Osteoblast (primary cell): ENCODE data around the gene MCM8. TPM values are rescaled to one million over a fixed set of nuclear protein-coding genes. Genes with fewer than 3 reads are reported as not detected.

Source experiments
- DNase-seq: peaks from one replicate; pipeline ENCODE4 v3.0.0; 2011; ENCODE audit warnings: low spot score, mixed read lengths; ENCODE audit not compliant: insufficient read length; ENCODE audit errors: missing footprints
- H2AFZ ChIP-seq: 2 replicates; pipeline ENCODE4 v1.6.0; 2011; ENCODE audit warnings: mild to moderate bottlenecking, low read length
- H3K27ac ChIP-seq: 2 replicates; pipeline ENCODE4 v1.5.1; 2011; ENCODE audit warnings: mild to moderate bottlenecking, low read depth, low read length, moderate library complexity
- H3K27me3 ChIP-seq: 2 replicates; pipeline ENCODE4 v1.6.0; 2012; ENCODE audit warnings: mild to moderate bottlenecking, control low read depth, inconsistent platforms, low read length, moderate library complexity; ENCODE audit not compliant: insufficient read depth
- H3K36me3 ChIP-seq: 2 replicates; pipeline ENCODE4 v1.5.1; 2011; ENCODE audit warnings: mild to moderate bottlenecking, low read length, control low read depth, moderate library complexity; ENCODE audit not compliant: insufficient read depth
- H3K4me1 ChIP-seq: 2 replicates; pipeline ENCODE4 v1.5.1; 2011; ENCODE audit warnings: mild to moderate bottlenecking, low read length, control low read depth, moderate library complexity; ENCODE audit not compliant: insufficient read depth
- H3K4me2 ChIP-seq: 2 replicates; pipeline ENCODE4 v1.6.0; 2011; ENCODE audit warnings: mild to moderate bottlenecking, low read length; ENCODE audit not compliant: insufficient read depth
- H3K4me3 ChIP-seq: fragments of 200-600 bp; sonication (generic); 3 replicates; pipeline ENCODE4 v1.5.1; 2012; ENCODE audit warnings: mild to moderate bottlenecking, low read length, inconsistent platforms; ENCODE audit not compliant: insufficient read depth
- H3K79me2 ChIP-seq: 2 replicates; pipeline ENCODE4 v1.6.0; 2012; ENCODE audit warnings: mild to moderate bottlenecking, low read length, control low read depth, inconsistent platforms; ENCODE audit not compliant: insufficient read depth
- H3K9me3 ChIP-seq: 2 replicates; pipeline ENCODE4 v1.5.1; 2011; ENCODE audit warnings: low read depth, low read length, control low read depth
- H4K20me1 ChIP-seq: 2 replicates; pipeline ENCODE4 v1.6.0; 2012; ENCODE audit warnings: mild to moderate bottlenecking, low read length, control low read depth; ENCODE audit not compliant: insufficient read depth
- CTCF ChIP-seq: IDR thresholded peaks from 2 replicates; pipeline ENCODE4 v1.5.1; 2011; ENCODE audit warnings: mild to moderate bottlenecking, low read depth, low read length, moderate library complexity; ENCODE audit errors: extremely low read depth
- total RNA-seq: library from RNA; depleted of rRNA; stranded (reverse); fragments of >200 nt; gene quantifications from 2 replicates; pipeline ENCODE4 v1.2.3, GENCODE V29; 2012

Gene MCM8
- total RNA-seq, 1 donor, result 3.3 TPM

DNA sequence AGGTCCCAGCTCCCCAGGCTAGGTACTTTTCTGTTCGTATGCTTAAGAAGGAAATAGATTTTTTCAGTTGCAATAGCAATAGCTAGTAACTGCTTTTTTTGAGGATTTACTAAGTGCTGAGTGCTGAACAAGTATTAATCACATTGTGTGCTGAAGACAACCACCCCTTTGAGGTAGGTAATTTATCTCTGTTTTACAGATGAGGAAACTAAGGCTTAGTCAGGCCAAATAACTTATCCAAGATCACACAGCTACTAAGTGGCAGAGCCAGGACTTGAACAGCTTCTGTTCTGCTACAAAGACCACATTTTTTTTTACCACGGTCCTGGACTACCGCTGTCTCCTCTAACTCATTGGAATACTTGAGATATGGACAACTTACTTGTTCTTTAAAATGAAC lies 63.6 kb downstream of the MCM8 start:
- Histone ChIP-seq H3K79me2 (peaks cover 92% of the 10 kb centered on the region), H4K20me1 (peaks cover 26% of the 10 kb centered on the region)

GRCh38 chr20:6014957-6015356 lies 64.5 kb downstream of the MCM8 start:
- Histone ChIP-seq H3K36me3 (peaks cover 42% of the 10 kb centered on the region), H4K20me1 (peaks cover 23% of the 10 kb centered on the region), H3K27me3 (no peaks in the 10 kb centered on the region), H2AFZ (no peak overlapping the region), H3K4me2 (no peak overlapping the region), H3K4me3 (no peak overlapping the region), H3K4me1 (no peaks in the 10 kb centered on the region), H3K27ac (no peak overlapping the region), H3K79me2 (peaks cover 90% of the 10 kb centered on the region), H3K9me3 (no peaks in the 10 kb centered on the region)
- TF ChIP-seq CTCF, result no peak
- DNase-seq, result no peak

More for the DNA sequence above, 63.6 kb downstream of the MCM8 start:
- no peak overlapping the region for H2AFZ ChIP-seq
- H3K4me3 ChIP-seq, result no peak overlapping the region
- no peak overlapping the region for H3K4me2 ChIP-seq
- H3K27me3 ChIP-seq, result no peaks in the 10 kb centered on the region
- TF ChIP-seq CTCF, result no peak
- no peak for DNase-seq
- no peaks in the 10 kb centered on the region for H3K9me3 ChIP-seq
- H3K27ac ChIP-seq, result no peak overlapping the region
- H3K4me1 ChIP-seq, result no peaks in the 10 kb centered on the region
- H3K36me3 ChIP-seq, result peaks cover 46% of the 10 kb centered on the region

GRCh38 chr20:6017467-6017866 lies 67.0 kb downstream of the MCM8 start:
- peaks cover 17% of the 10 kb centered on the region for H4K20me1 ChIP-seq
- H3K4me2 ChIP-seq, result no peak overlapping the region
- no peaks in the 10 kb centered on the region for H3K27me3 ChIP-seq
- H3K79me2 ChIP-seq, result peaks cover 85% of the 10 kb centered on the region
- no peak overlapping the region for H3K4me3 ChIP-seq
- peaks cover 19% of the 10 kb centered on the region for H3K36me3 ChIP-seq
- H3K9me3 ChIP-seq, result no peaks in the 10 kb centered on the region
- no peak for DNase-seq
- TF ChIP-seq CTCF, result no peak
- no peak overlapping the region for H3K27ac ChIP-seq
- no peak overlapping the region for H2AFZ ChIP-seq
- H3K4me1 ChIP-seq, result no peaks in the 10 kb centered on the region

DNA sequence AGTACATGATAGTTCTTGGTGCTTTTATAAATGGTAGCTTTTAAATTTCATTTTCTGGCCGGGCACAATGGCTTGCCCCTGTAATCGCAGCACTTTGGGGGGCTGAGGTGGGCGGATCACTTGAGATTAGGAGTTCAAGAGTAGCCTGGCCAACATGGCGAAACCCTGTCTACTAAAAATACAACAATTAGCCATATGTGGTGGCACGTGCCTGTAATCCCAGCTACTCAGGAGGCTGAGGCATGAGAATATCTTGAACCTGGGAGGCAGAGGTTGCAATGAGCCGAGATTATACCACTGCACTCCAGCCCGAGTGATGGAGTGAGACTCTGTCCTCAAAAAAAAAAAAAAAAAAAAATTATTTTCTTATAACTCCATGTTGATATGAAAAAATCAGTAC lies 67.4 kb downstream of the MCM8 start:
- peaks cover 15% of the 10 kb centered on the region for H3K36me3 ChIP-seq
- no peak overlapping the region for H2AFZ ChIP-seq
- peaks cover 85% of the 10 kb centered on the region for H3K79me2 ChIP-seq
- H3K9me3 ChIP-seq, result no peaks in the 10 kb centered on the region
- H3K4me1 ChIP-seq, result no peaks in the 10 kb centered on the region
- no peak for TF ChIP-seq CTCF
- no peak overlapping the region for H3K27ac ChIP-seq
- H3K4me2 ChIP-seq, result no peak overlapping the region
- no peak overlapping the region for H3K4me3 ChIP-seq
- no peak for DNase-seq
- peaks cover 13% of the 10 kb centered on the region for H4K20me1 ChIP-seq
- H3K27me3 ChIP-seq, result no peaks in the 10 kb centered on the region
